ENCODE measurements around the gene ATP10D.

ATP10D gene

DNA sequence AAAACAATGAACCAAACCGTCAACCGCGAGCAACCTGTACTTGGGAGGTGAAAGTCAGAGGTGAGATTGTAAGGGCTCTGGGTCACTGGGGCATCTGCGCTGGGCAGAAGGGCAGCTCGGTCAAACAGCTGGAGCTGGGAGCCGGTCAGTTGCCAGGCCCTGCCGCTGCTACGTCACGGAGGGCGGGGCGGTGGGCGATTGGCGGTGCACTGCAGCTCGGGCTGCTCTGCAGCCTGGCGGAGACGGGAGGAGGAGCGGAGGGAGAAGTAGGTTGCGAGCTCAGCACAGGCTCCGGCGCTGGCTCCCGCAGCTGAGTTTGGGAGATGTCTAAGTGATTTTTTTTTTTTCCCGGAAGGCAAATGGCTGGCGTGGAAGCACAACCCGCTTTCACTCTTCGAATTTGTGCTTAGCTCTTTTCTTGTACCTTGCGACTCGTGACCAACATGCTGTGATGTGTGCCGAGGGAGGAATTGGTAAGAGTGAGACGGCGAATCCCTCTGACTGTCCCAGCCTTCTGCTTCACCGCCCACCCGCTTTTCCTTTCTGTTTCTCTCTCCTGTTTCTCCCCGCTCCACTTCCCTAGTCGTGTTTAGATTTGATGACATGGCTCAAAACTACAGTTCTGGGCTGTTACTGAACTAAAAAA lies at the start of gene ATP10D:
Gene ATP10D (plus strand): TSS at position 229 of the 646 bp plus-strand sequence. CDS start 27,266 bp downstream, outside the sequence.
- peak within 1 kb of the TSS; percentile 69 for H3K4me3 ChIP-seq (ENCODE audit: low read depth, low read length)
- no peak for TF ChIP-seq CTCF (IDR thresholded peaks at IDR 0.05; ENCODE audit: low read depth, low read length)

GRCh38 chr4:47442980-47443379 lies 42.1 kb upstream of the ATP10D start:
- H3K4me3 ChIP-seq (ENCODE audit: low read depth, low read length) = no peak overlapping the region
- TF ChIP-seq CTCF (IDR thresholded peaks at IDR 0.05; ENCODE audit: low read depth, low read length) = no peak

DNA sequence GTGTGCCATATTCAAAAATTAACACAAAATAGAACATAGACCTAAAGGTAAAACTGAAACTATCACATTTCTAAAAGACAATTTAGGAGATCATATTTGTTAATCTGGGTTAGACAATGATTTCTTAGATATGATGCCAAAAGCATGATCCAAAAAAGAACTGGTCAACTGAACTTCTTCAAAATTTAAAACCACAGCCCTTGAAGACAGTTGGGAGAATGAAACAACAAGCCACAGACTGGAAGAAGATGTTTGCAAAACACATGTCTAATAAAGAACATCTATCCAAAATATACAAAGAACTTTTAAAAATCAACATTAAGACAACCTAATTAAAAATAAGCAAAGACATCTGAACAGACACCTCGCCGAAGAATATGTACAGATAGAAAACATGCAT lies 41.0 kb upstream of the ATP10D start:
- no peak overlapping the region for H3K4me3 ChIP-seq (ENCODE audit: low read depth, low read length)
- no peak for TF ChIP-seq CTCF (IDR thresholded peaks at IDR 0.05; ENCODE audit: low read depth, low read length)

- TF ChIP-seq CTCF (IDR thresholded peaks at IDR 0.05; ENCODE audit: low read depth, low read length) = no peak
- H3K4me3 ChIP-seq (ENCODE audit: low read depth, low read length) = no peak overlapping the region
These were observed 33.4 kb upstream of the ATP10D start for GRCh38 chr4:47451657-47452056.

DNA sequence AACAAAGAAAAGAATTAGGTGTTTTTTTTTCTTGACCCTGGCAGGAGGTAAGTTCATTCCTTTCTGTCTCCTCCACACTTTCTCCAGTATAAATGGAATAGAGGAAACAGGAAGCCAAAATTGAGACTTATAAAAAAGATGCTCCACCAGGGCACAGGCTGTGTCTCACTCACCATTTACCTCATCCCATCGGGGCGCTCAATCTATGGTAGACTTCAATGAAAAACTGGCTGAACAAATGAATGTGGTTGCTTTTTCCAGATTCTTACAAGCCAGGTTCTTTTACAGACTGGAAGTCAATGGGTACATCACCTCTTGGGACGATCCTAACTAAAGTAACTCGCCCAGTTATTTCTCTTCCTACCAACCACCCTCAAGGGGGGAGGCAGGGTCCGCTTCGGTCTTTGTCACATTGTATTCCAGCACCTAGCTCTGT lies 22.3 kb upstream of the ATP10D start:
- peak overlapping the region; percentile 75 for H3K4me3 ChIP-seq (ENCODE audit: low read depth, low read length)
- no peak for TF ChIP-seq CTCF (IDR thresholded peaks at IDR 0.05; ENCODE audit: low read depth, low read length)

- TF ChIP-seq CTCF (IDR thresholded peaks at IDR 0.05; ENCODE audit: low read depth, low read length) = 0 out of 2 replicates have a peak, but pooled peaks have one; percentile 9
- peak within 1 kb of the TSS; percentile 75 for H3K4me3 ChIP-seq (ENCODE audit: low read depth, low read length)
These were observed 21.7 kb upstream of the ATP10D start, which contains the start of gene COMMD8 for GRCh38 chr4:47463235-47463956. Gene COMMD8, minus strand, starts transcription at chr4:47463702. Its CDS starts 51 bp downstream, at chr4:47463651.

DNA sequence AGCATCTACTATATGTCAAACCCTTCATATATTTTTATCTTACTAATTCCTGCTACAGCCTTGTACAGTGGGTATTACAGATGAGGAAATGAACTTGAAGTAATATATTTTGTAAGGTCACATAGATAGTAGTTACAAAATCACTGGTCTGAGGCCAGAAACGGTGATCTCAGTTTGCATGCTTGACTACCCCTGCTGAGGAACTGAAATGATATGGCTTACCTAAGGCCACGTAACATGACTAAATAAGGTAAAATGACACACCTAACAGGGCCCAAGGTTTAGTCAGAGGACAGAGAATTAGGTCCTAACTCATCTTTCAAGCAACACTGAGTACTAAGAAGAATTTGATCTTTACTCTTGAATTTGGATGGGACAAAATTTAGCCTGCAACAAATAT lies 20.1 kb upstream of the ATP10D start:
- TF ChIP-seq CTCF (IDR thresholded peaks at IDR 0.05; ENCODE audit: low read depth, low read length) = no peak
- H3K4me3 ChIP-seq (ENCODE audit: low read depth, low read length) = no peak overlapping the region
